A549 (cell line): ENCODE results near the gene RNF167. TPM values are rescaled to one million over a fixed set of nuclear protein-coding genes. Genes with fewer than 3 reads are reported as not detected.
A peak's percentile ranks its signal among the peaks of the same experiment; 100 is the strongest.

Experiments
- ATAC-seq, 2 experiments: fragments of 200-7000 bp in 1 of 2; fragments of >200 bp in 1 of 2; cut with Nextera tagmentation in 1 of 2; cut with Tn5 transposase in 1 of 2; 3 replicates each; pipeline versions ENCODE4 v1.8.0 to v1.9.1; 2018 to 2020; ENCODE audit warnings: mild to moderate bottlenecking in 1 of 2, moderate library complexity in 1 of 2
- CTCF ChIA-PET: fragments of 300-600 bp; sonication (Branson Sonifier 250); formaldehyde crosslinking; extraction: SDS; loops from one replicate; lab custom pipeline; 2021; ENCODE audit warnings: antibody characterized with exemption, inconsistent platforms; lab: Yijun Ruan, JAX
- POLR2A ChIA-PET: fragments of 350-600 bp; formaldehyde crosslinking; extraction: SDS; loops from one replicate; lab custom pipeline; 2021; ENCODE audit warnings: antibody characterized with exemption, inconsistent platforms; lab: Yijun Ruan, JAX
- DNase-seq, 2 experiments: peaks; one replicate each; pipeline versions ENCODE4 v3.0.0 to v3.0.0-alpha.2; 2011 to 2016; ENCODE audit warnings: low read depth in 1 of 2, low spot score in 1 of 2
- FAIRE-seq: peaks from 2 replicates; lab custom pipeline; 2011; peaks lifted over from hg19 to GRCh38; lab: Jason Lieb, UNC
- H3K27ac ChIP-seq, 2 experiments: fragments of >200 bp; sonication (Bioruptor Twin); formaldehyde crosslinking; 3 replicates each; pipeline ENCODE4 v1.5.1; 2016 to 2017
- H3K4me1 ChIP-seq: fragments of >200 bp; sonication (Bioruptor Twin); formaldehyde crosslinking; 3 replicates; pipeline ENCODE4 v1.6.1; 2016
- H3K4me2 ChIP-seq: fragments of >200 bp; sonication (Bioruptor Twin); formaldehyde crosslinking; 3 replicates; pipeline ENCODE4 v1.6.1; 2016
- H3K4me3 ChIP-seq: fragments of >200 bp; sonication (Bioruptor Twin); formaldehyde crosslinking; 3 replicates; pipeline ENCODE4 v1.5.1; 2016
- H3K9me3 ChIP-seq: fragments of >200 bp; sonication (Bioruptor Twin); formaldehyde crosslinking; 3 replicates; pipeline ENCODE4 v1.6.1; 2016
- CBX8 ChIP-seq: fragments of 200-600 bp; sonication (generic); IDR thresholded peaks from 2 replicates; pipeline ENCODE4 v1.6.1; 2016
- CEBPB ChIP-seq, 2 experiments: fragments of >200 bp in 1 of 2; sonication (Bioruptor Twin) in 1 of 2; formaldehyde crosslinking in 1 of 2; IDR thresholded peaks; 2 replicates each; pipeline ENCODE4 v1.6.1; 2012 to 2016
- CHD2 ChIP-seq: fragments of 150-350 bp; IDR thresholded peaks from 2 replicates; pipeline ENCODE4 v1.6.1; 2014; ENCODE audit warnings: low read length; ENCODE audit not compliant: partially characterized antibody
- CHD4 ChIP-seq: fragments of 200-600 bp; sonication (generic); IDR thresholded peaks from 2 replicates; pipeline ENCODE4 v1.6.1; 2016; ENCODE audit warnings: antibody characterized with exemption, mild to moderate bottlenecking, borderline replicate concordance
- EHF ChIP-seq: fragments of 250-450 bp; sonication (Bioruptor Pico); IDR thresholded peaks from 2 replicates; pipeline ENCODE4 v1.5.0; 2020; ENCODE audit warnings: mild to moderate bottlenecking
- EHMT2 ChIP-seq: fragments of 200-600 bp; sonication (generic); IDR thresholded peaks from 2 replicates; pipeline ENCODE4 v1.6.1; 2016; ENCODE audit warnings: antibody characterized with exemption, low read depth, mild to moderate bottlenecking, moderate library complexity
- EP300 ChIP-seq, 2 experiments: fragments of >200 bp; sonication (Bioruptor Twin); formaldehyde crosslinking; IDR thresholded peaks; 2 replicates in 1 of 2; 3 replicates in 1 of 2; pipeline ENCODE4 v1.6.1; 2016 to 2017
- FOSL2 ChIP-seq, 2 experiments: fragments of 450-650 bp in 1 of 2; fragments of >200 bp in 1 of 2; sonication (Bioruptor Twin) in 1 of 2; formaldehyde crosslinking; IDR thresholded peaks; 2 replicates each; pipeline versions ENCODE4 v1.5.0 to v1.6.1; 2016 to 2020; ENCODE audit warnings: mild to moderate bottlenecking in 1 of 2, moderate library complexity in 1 of 2
- FOXS1 ChIP-seq: fragments of 250-450 bp; sonication (Bioruptor Pico); IDR thresholded peaks from 2 replicates; pipeline ENCODE4 v1.5.0; 2020; ENCODE audit warnings: mild to moderate bottlenecking, moderate library complexity
- GATA3 ChIP-seq: IDR thresholded peaks from 2 replicates; pipeline ENCODE4 v1.6.1; 2012; ENCODE audit warnings: borderline replicate concordance
- HOXA7 ChIP-seq: fragments of 250-450 bp; sonication (Bioruptor Pico); IDR thresholded peaks from 2 replicates; pipeline ENCODE4 v1.5.0; 2020; ENCODE audit warnings: mild to moderate bottlenecking, moderate library complexity
- HOXB13 ChIP-seq: fragments of 250-450 bp; sonication (Bioruptor Pico); IDR thresholded peaks from 2 replicates; pipeline ENCODE4 v1.5.0; 2020; ENCODE audit warnings: low read depth, mild to moderate bottlenecking, moderate library complexity
- KDM1A ChIP-seq: fragments of 200-600 bp; sonication (generic); IDR thresholded peaks from 2 replicates; pipeline ENCODE4 v1.6.1; 2016; ENCODE audit warnings: low read depth, mild to moderate bottlenecking
- MAFK ChIP-seq: fragments of 450-650 bp; IDR thresholded peaks from 2 replicates; pipeline ENCODE4 v1.6.1; 2014; ENCODE audit not compliant: partially characterized antibody
- NFE2L2 ChIP-seq: fragments of 150-350 bp; conservative IDR thresholded peaks from 2 replicates; pipeline ENCODE4 v1.6.1; 2014; ENCODE audit warnings: low read length
- NPAS2 ChIP-seq: fragments of 250-450 bp; sonication (Bioruptor Pico); IDR thresholded peaks from 2 replicates; pipeline ENCODE4 v1.8.0; 2022; ENCODE audit warnings: mild to moderate bottlenecking, moderate library complexity, borderline replicate concordance
- NR3C1 ChIP-seq: fragments of >200 bp; sonication (Bioruptor Twin); formaldehyde crosslinking; IDR thresholded peaks from 3 replicates; pipeline ENCODE4 v1.6.1; 2017
- POLR2A ChIP-seq: IDR thresholded peaks from 2 replicates; pipeline ENCODE4 v1.6.1; 2012; ENCODE audit warnings: mild to moderate bottlenecking, low read length
- POLR2AphosphoS2 ChIP-seq: conservative IDR thresholded peaks from 2 replicates; pipeline ENCODE4 v1.6.1; 2012; ENCODE audit warnings: low read length, improper control_type of control experiment, inconsistent platforms
- RFX5 ChIP-seq: fragments of 450-650 bp; IDR thresholded peaks from 2 replicates; pipeline ENCODE4 v1.7.1; 2014; ENCODE audit warnings: antibody characterized with exemption, mild to moderate bottlenecking, moderate library complexity
- RNF2 ChIP-seq: fragments of 200-600 bp; sonication (generic); IDR thresholded peaks from 2 replicates; pipeline ENCODE4 v1.6.1; 2016; ENCODE audit warnings: low read depth, mild to moderate bottlenecking, antibody characterized with exemption, moderate library complexity, borderline replicate concordance
- SMC3 ChIP-seq: fragments of >200 bp; sonication (Bioruptor Twin); formaldehyde crosslinking; IDR thresholded peaks from 3 replicates; pipeline ENCODE4 v1.6.1; 2018; ENCODE audit warnings: inconsistent platforms
- SREBF2 ChIP-seq: fragments of 450-650 bp; IDR thresholded peaks from 2 replicates; pipeline ENCODE4 v1.6.1; 2014; ENCODE audit warnings: mild to moderate bottlenecking, moderate library complexity
- TP53 ChIP-seq: fragments of 250-450 bp; sonication (Bioruptor Pico); IDR thresholded peaks from 2 replicates; pipeline ENCODE4 v1.5.0; 2021; ENCODE audit warnings: mild to moderate bottlenecking, moderate library complexity
- ZC3H11A ChIP-seq: fragments of 450-650 bp; IDR thresholded peaks from 2 replicates; pipeline ENCODE4 v1.6.1; 2014; ENCODE audit warnings: antibody characterized with exemption, mild to moderate bottlenecking
- WGBS: methylation state at CpG from one replicate; pipeline ENCODE4 v1.1.6; 2017; ENCODE audit errors: missing lambda C conversion rate; 5-methylcytosine and 5-hydroxymethylcytosine counted together
- polyA plus RNA-seq, 4 experiments: library from polyadenylated mRNA; depleted of rRNA in 3 of 4; stranded (reverse); fragments of >200 nt; fragmentation: RNase III in 1 of 4; extraction: RNeasy Plus Mini Kit Qiagen cat#74134 plus additional on column Dnase treatment in 1 of 4; gene quantifications; 2 replicates in 3 of 4; 3 replicates in 1 of 4; pipeline ENCODE4 v1.2.3, GENCODE V29; 2011 to 2017
- TF ChIP-seq, protein P1 (sequence below): fragments of 450-650 bp; IDR thresholded peaks from 2 replicates; pipeline ENCODE4 v1.6.1; 2014; ENCODE audit warnings: antibody characterized with exemption
- TF ChIP-seq, protein P2 (sequence below): IDR thresholded peaks from 2 replicates; pipeline ENCODE4 v1.6.1; 2012; ENCODE audit warnings: low read depth, borderline replicate concordance
- TF ChIP-seq, protein P3 (sequence below): fragments of >200 bp; sonication (Bioruptor Twin); formaldehyde crosslinking; IDR thresholded peaks from 2 replicates; pipeline ENCODE4 v1.6.1; 2016
- TF ChIP-seq, protein P4 (sequence below): fragments of 250-450 bp; sonication (Bioruptor Pico); IDR thresholded peaks from 2 replicates; pipeline ENCODE4 v1.5.0; 2020; ENCODE audit warnings: low read depth, mild to moderate bottlenecking, moderate library complexity
- TF ChIP-seq, protein P5 (sequence below): IDR thresholded peaks from 2 replicates; pipeline ENCODE4 v1.6.1; 2012
- TF ChIP-seq, protein P6 (sequence below): fragments of 250-450 bp; sonication (Bioruptor Pico); IDR thresholded peaks from 2 replicates; pipeline ENCODE4 v1.5.0; 2021; ENCODE audit warnings: mild to moderate bottlenecking, moderate library complexity, borderline replicate concordance
- TF ChIP-seq, protein P7 (sequence below): fragments of 200-600 bp; sonication (generic); IDR thresholded peaks from 2 replicates; pipeline ENCODE4 v1.6.1; 2016; ENCODE audit warnings: antibody characterized with exemption, mild to moderate bottlenecking, moderate library complexity

RNF167 gene
- polyA plus RNA-seq, 2 of the 4 experiments (the other 2 are of a cell fraction), result 86.4 to 98.7 TPM

DNA sequence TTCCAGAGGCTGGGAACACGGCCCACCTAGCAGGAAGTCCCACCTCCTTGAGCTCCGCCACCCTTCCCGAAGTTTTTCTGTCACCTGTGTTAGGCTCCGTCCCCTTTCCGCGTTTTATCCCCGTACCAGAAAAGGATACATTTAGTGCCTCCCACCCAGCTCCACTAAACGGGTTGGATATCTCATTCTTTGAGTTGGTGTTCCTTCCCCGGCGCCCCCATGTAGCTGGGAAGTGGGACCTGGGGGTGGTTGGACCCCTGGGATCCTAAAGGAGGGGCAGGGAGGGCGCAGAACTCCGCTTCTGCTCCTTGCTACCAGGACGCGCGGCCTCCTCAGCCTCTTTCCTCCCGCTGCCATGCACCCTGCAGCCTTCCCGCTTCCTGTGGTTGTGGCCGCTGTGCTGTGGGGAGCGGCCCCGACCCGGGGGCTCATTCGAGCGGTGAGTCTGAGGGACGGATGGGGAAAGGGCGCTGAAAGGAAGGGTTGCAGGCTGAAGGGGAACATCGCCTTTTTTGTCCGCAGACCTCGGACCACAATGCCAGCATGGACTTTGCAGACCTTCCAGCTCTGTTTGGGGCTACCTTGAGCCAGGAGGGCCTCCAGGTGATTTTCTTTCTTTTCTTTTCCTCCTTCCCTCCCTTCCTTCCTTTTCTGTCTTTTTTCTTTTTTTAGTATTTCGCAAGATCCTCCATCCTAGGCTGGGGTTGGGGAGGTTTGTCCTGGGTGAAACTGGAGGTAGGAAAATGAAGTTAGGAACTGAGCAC, 669 bp downstream of the RNF167 start (continued):
- TF ChIP-seq EHMT2 (no peak), FOXS1 (no peak), POLR2AphosphoS2 (peak; percentile 89), HOXB13 (no peak), CHD4 (no peak), CBX8 (no peak), HOXA7 (CRISPR knock-in tag) (0 out of 2 replicates have a peak, but pooled peaks have one; percentile 31), RFX5 (no peak), SMC3 (no peak), GATA3 (no peak), CEBPB (IDR thresholded peaks at IDR 0.05) (peak in 1 of 2 experiments; percentile 66; a peak in 2 of 4 replicates), RNF2 (no peak), POLR2A (no peak), NFE2L2 (no peak), CHD2 (no peak), SREBF2 (no peak), FOSL2 (IDR thresholded peaks at IDR 0.05) (no peak), FOSL2 (CRISPR knock-in tag; IDR thresholded peaks at IDR 0.05) (no peak), ZC3H11A (no peak)
- TF ChIP-seq, protein P1, sequence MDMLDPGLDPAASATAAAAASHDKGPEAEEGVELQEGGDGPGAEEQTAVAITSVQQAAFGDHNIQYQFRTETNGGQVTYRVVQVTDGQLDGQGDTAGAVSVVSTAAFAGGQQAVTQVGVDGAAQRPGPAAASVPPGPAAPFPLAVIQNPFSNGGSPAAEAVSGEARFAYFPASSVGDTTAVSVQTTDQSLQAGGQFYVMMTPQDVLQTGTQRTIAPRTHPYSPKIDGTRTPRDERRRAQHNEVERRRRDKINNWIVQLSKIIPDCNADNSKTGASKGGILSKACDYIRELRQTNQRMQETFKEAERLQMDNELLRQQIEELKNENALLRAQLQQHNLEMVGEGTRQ, result no peak
- TF ChIP-seq, protein P2, sequence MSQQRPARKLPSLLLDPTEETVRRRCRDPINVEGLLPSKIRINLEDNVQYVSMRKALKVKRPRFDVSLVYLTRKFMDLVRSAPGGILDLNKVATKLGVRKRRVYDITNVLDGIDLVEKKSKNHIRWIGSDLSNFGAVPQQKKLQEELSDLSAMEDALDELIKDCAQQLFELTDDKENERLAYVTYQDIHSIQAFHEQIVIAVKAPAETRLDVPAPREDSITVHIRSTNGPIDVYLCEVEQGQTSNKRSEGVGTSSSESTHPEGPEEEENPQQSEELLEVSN, result 0 out of 2 replicates have a peak, but pooled peaks have one; percentile 17
- TF ChIP-seq, protein P3, sequence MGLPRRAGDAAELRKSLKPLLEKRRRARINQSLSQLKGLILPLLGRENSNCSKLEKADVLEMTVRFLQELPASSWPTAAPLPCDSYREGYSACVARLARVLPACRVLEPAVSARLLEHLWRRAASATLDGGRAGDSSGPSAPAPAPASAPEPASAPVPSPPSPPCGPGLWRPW, result no peak
- TF ChIP-seq, protein P4, sequence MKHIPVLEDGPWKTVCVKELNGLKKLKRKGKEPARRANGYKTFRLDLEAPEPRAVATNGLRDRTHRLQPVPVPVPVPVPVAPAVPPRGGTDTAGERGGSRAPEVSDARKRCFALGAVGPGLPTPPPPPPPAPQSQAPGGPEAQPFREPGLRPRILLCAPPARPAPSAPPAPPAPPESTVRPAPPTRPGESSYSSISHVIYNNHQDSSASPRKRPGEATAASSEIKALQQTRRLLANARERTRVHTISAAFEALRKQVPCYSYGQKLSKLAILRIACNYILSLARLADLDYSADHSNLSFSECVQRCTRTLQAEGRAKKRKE (CRISPR knock-in tag), result no peak
- TF ChIP-seq, protein P5, sequence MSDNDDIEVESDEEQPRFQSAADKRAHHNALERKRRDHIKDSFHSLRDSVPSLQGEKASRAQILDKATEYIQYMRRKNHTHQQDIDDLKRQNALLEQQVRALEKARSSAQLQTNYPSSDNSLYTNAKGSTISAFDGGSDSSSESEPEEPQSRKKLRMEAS, result no peak
- TF ChIP-seq, protein P6, sequence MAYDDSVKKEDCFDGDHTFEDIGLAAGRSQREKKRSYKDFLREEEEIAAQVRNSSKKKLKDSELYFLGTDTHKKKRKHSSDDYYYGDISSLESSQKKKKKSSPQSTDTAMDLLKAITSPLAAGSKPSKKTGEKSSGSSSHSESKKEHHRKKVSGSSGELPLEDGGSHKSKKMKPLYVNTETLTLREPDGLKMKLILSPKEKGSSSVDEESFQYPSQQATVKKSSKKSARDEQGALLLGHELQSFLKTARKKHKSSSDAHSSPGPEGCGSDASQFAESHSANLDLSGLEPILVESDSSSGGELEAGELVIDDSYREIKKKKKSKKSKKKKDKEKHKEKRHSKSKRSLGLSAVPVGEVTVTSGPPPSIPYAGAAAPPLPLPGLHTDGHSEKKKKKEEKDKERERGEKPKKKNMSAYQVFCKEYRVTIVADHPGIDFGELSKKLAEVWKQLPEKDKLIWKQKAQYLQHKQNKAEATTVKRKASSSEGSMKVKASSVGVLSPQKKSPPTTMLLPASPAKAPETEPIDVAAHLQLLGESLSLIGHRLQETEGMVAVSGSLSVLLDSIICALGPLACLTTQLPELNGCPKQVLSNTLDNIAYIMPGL, result no peak
- TF ChIP-seq, all 56 proteins: peak for 8

DNA sequence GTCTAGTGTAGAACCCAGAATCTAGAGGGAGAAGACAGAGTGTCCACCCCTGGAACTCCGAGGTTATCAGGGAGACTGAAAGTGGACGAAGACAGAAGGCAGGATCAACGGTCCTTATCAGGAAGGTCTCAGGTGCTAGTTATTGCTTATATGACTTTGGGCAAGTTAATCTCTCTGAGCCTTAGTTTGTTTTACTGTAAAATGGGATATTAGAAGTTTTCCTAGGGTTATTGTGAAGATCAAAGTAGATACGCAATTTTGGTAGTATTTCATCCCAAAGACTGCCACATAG, 1.2 kb downstream of the RNF167 start:
- POLR2A ChIA-PET, result interaction anchor here (3.2 kb wide), 1 partner anchor 25 kb away, joined by 83 read pairs; the partner anchor contains the start of gene SPAG7
- no peak for ATAC-seq
- DNase-seq, result no peak
- 25% methylated on average over 4 of the region's 4 CpGs for WGBS
- Histone ChIP-seq H3K4me1 (peaks cover 62% of the 10 kb centered on the region), H3K27ac (peak overlapping the region; percentile 89 to 93), H3K9me3 (no peaks in the 10 kb centered on the region), H3K4me2 (peak overlapping the region; percentile 90), H3K4me3 (peak overlapping the region; percentile 85)
- no peak for FAIRE-seq
- CTCF ChIA-PET, result interaction anchor here (2.9 to 3.5 kb wide), 3 partner anchors 31 to 47 kb away, joined by 14 to 33 read pairs (median 15); partner anchors contain the start of gene CAMTA2
- TF ChIP-seq MAFK (no peak), NR3C1 (no peak), TP53 (no peak), NPAS2 (CRISPR knock-in tag) (no peak), CBX8 (no peak), KDM1A (no peak), EP300 (IDR thresholded peaks at IDR 0.05) (no peak), ZC3H11A (no peak), EHF (CRISPR knock-in tag) (no peak)
- TF ChIP-seq, protein P7, sequence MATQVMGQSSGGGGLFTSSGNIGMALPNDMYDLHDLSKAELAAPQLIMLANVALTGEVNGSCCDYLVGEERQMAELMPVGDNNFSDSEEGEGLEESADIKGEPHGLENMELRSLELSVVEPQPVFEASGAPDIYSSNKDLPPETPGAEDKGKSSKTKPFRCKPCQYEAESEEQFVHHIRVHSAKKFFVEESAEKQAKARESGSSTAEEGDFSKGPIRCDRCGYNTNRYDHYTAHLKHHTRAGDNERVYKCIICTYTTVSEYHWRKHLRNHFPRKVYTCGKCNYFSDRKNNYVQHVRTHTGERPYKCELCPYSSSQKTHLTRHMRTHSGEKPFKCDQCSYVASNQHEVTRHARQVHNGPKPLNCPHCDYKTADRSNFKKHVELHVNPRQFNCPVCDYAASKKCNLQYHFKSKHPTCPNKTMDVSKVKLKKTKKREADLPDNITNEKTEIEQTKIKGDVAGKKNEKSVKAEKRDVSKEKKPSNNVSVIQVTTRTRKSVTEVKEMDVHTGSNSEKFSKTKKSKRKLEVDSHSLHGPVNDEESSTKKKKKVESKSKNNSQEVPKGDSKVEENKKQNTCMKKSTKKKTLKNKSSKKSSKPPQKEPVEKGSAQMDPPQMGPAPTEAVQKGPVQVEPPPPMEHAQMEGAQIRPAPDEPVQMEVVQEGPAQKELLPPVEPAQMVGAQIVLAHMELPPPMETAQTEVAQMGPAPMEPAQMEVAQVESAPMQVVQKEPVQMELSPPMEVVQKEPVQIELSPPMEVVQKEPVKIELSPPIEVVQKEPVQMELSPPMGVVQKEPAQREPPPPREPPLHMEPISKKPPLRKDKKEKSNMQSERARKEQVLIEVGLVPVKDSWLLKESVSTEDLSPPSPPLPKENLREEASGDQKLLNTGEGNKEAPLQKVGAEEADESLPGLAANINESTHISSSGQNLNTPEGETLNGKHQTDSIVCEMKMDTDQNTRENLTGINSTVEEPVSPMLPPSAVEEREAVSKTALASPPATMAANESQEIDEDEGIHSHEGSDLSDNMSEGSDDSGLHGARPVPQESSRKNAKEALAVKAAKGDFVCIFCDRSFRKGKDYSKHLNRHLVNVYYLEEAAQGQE, result no peak
- TF ChIP-seq, protein P2, result 0 out of 2 replicates have a peak, but pooled peaks have one; percentile 6
